Endothelial cell of umbilical vein (primary cell): Measurements from ENCODE around the gene ABI3BP. TPM values are rescaled to one million over a fixed set of nuclear protein-coding genes. Genes with fewer than 3 reads are reported as not detected.
A peak's percentile ranks its signal among the peaks of the same experiment; 100 is the strongest.

Source experiments
- BruUV-seq: library from RNA; stranded (reverse); fragments of 400-500 nt; replicated peaks from 2 replicates; lab custom pipeline; 2021; lab: Mats Ljungman, UMichigan
- CTCF ChIA-PET: fragments of 300-600, 350-600 bp; sonication (Branson Sonifier 250); formaldehyde crosslinking; loops from one replicate; lab custom pipeline; 2021; ENCODE audit warnings: antibody characterized with exemption, inconsistent platforms; lab: Charles Lee
- POLR2A ChIA-PET: fragments of 300-600, 350-600 bp; sonication (Branson Sonifier 250); formaldehyde crosslinking; loops from one replicate; lab custom pipeline; 2021; ENCODE audit warnings: antibody characterized with exemption, inconsistent platforms; lab: Charles Lee
- DNase-seq: peaks from one replicate; pipeline ENCODE4 v3.0.0-alpha.2; 2011; ENCODE audit warnings: low read depth, low spot score
- FAIRE-seq: peaks from 2 replicates; lab custom pipeline; 2011; peaks lifted over from hg19 to GRCh38; lab: Jason Lieb, UNC
- H2AFZ ChIP-seq: 2 replicates; pipeline ENCODE4 v1.6.0; 2012; ENCODE audit warnings: low read depth, low read length, control low read depth, inconsistent platforms
- H3K27ac ChIP-seq: 2 replicates; pipeline ENCODE4 v1.5.1; 2011; ENCODE audit warnings: low read depth, mild to moderate bottlenecking, control low read depth, low read length, moderate library complexity; ENCODE audit not compliant: insufficient read depth
- H3K27me3 ChIP-seq, 2 experiments: 2 replicates each; pipeline versions ENCODE4 v1.6.0 to v1.6.1; 2011; ENCODE audit warnings: low read length in 2 of 2, mixed read lengths in 1 of 2; ENCODE audit not compliant: control insufficient read depth in 2 of 2, insufficient read depth in 2 of 2
- H3K36me3 ChIP-seq, 2 experiments: 2 replicates in 1 of 2; 3 replicates in 1 of 2; pipeline ENCODE4 v1.5.1; 2011; ENCODE audit warnings: low read length in 2 of 2, mild to moderate bottlenecking in 1 of 2, moderate library complexity in 1 of 2; ENCODE audit not compliant: control insufficient read depth in 2 of 2, insufficient read depth in 2 of 2; ENCODE audit errors: extremely low read depth in 1 of 2
- H3K4me1 ChIP-seq: 3 replicates; pipeline ENCODE4 v1.5.1; 2011; ENCODE audit warnings: mild to moderate bottlenecking, low read length; ENCODE audit not compliant: control insufficient read depth, insufficient read depth; ENCODE audit errors: extremely low read depth
- H3K4me2 ChIP-seq: 2 replicates; pipeline ENCODE4 v1.6.1; 2011; ENCODE audit warnings: low read length, control low read depth, mixed read lengths; ENCODE audit not compliant: insufficient read depth
- H3K4me3 ChIP-seq, 3 experiments: fragments of 200-600 bp in 1 of 3; sonication (generic), shearing (Covaris generic) in 1 of 3; replicated peaks in 1 of 3; 2 replicates each; pipeline ENCODE4 v1.5.1; 2011 to 2016; ENCODE audit warnings: control low read depth in 3 of 3, low read length in 3 of 3, mild to moderate bottlenecking in 2 of 3, inconsistent platforms in 1 of 3, low read depth in 1 of 3, moderate library complexity in 1 of 3; ENCODE audit not compliant: insufficient read depth in 1 of 3
- H3K79me2 ChIP-seq: 2 replicates; pipeline ENCODE4 v1.6.0; 2012; ENCODE audit warnings: low read length, inconsistent platforms; ENCODE audit not compliant: control insufficient read depth, insufficient read depth
- H3K9ac ChIP-seq: replicated peaks from 2 replicates; pipeline ENCODE3; 2011; ENCODE audit warnings: low read length, control low read depth; ENCODE audit not compliant: insufficient read depth; ENCODE audit errors: extremely low read depth
- H3K9me1 ChIP-seq: replicated peaks from 3 replicates; pipeline ENCODE4 v1.6.0; 2011; ENCODE audit warnings: mild to moderate bottlenecking, low read length; ENCODE audit not compliant: control insufficient read depth, insufficient read depth; ENCODE audit errors: extremely low read depth
- H3K9me3 ChIP-seq: replicated peaks from 2 replicates; pipeline ENCODE4 v1.5.1; 2012; ENCODE audit warnings: low read length, inconsistent platforms; ENCODE audit not compliant: control insufficient read depth, insufficient read depth
- H4K20me1 ChIP-seq: replicated peaks from 2 replicates; pipeline ENCODE3; 2011; ENCODE audit warnings: mild to moderate bottlenecking, low read length; ENCODE audit not compliant: control insufficient read depth, insufficient read depth; ENCODE audit errors: extremely low read depth
- EZH2 ChIP-seq: IDR thresholded peaks from 2 replicates; pipeline ENCODE4 v1.6.1; 2012; ENCODE audit warnings: borderline replicate concordance, low read depth, mild to moderate bottlenecking, moderate library complexity, low read length, inconsistent platforms; ENCODE audit not compliant: severe bottlenecking
- FOS ChIP-seq: IDR thresholded peaks from 2 replicates; pipeline ENCODE4 v1.6.1; 2011; ENCODE audit warnings: mild to moderate bottlenecking, low read length, moderate library complexity, borderline replicate concordance; ENCODE audit not compliant: insufficient read depth
- GATA2 ChIP-seq: IDR thresholded peaks from 2 replicates; pipeline ENCODE4 v1.7.0; 2011; ENCODE audit warnings: low read depth, mild to moderate bottlenecking, moderate library complexity, mixed read lengths, low read length; ENCODE audit not compliant: insufficient read length, insufficient read depth
- JUN ChIP-seq: IDR thresholded peaks from 2 replicates; pipeline ENCODE4 v1.6.1; 2011; ENCODE audit warnings: borderline replicate concordance, low read depth; ENCODE audit not compliant: insufficient read length, insufficient read depth
- MYC ChIP-seq: IDR thresholded peaks from one replicate; pipeline ENCODE4 v1.6.1; 2011; ENCODE audit warnings: mild to moderate bottlenecking, low read depth, low read length
- POLR2A ChIP-seq: IDR thresholded peaks from 2 replicates; pipeline ENCODE4 v1.6.1; 2012; ENCODE audit warnings: low read depth, mild to moderate bottlenecking, control low read depth, low read length
- POLR2AphosphoS5 ChIP-seq: IDR thresholded peaks from 2 replicates; pipeline ENCODE4 v1.6.1; 2012; ENCODE audit warnings: low read depth, mild to moderate bottlenecking, control low read depth, low read length, moderate library complexity; ENCODE audit not compliant: insufficient read depth
- dilution Hi-C: fragments of 300-500 bp; cut with MboI; formaldehyde crosslinking; loops from one replicate; pipeline ENCODE4 v1.15.0; 2019; ENCODE audit warnings: low sequenced_read_pairs; ENCODE audit not compliant: extremely low pct_ligation_motif_present
- intact Hi-C: fragments of 100-400 bp; cut with micrococcal nuclease; formaldehyde crosslinking; loops from one replicate; pipeline ENCODE4 v1.10.0; 2022
- polyA plus RNA-seq, 4 experiments: library from polyadenylated mRNA; depleted of rRNA in 3 of 4; stranded (reverse) in 3 of 4; unstranded in 1 of 4; fragments of >200 nt; gene quantifications; 2 replicates each; pipeline versions ENCODE4 v1.2.1 to v1.2.3, GENCODE V29; 2011 to 2012; ENCODE audit warnings: missing spikeins in 1 of 4
- total RNA-seq: library from RNA; stranded (reverse); gene quantifications from 2 replicates; pipeline ENCODE4 v1.2.3, GENCODE V29; 2021
- TF ChIP-seq, protein P1 (sequence below): IDR thresholded peaks from 2 replicates; pipeline ENCODE4 v1.6.1; 2011; ENCODE audit not compliant: insufficient read depth, insufficient read length
- TF ChIP-seq, protein P2 (sequence below), 2 donors: IDR thresholded peaks; 1 replicate in 1 of 2; 2 replicates in 1 of 2; pipeline ENCODE4 v1.5.1; 2011; ENCODE audit warnings: low read length in 2 of 2, mild to moderate bottlenecking in 2 of 2, moderate library complexity in 2 of 2, control low read depth in 1 of 2, inconsistent platforms in 1 of 2, low read depth in 1 of 2; ENCODE audit not compliant: insufficient read depth in 1 of 2; ENCODE audit errors: extremely low read depth in 1 of 2

The ABI3BP gene
- total and polyA plus RNA-seq, 2 donors (not counting 3 experiments of a cell fraction or from before 2014, with no cell fraction given) = 78.1 to 106 TPM

DNA sequence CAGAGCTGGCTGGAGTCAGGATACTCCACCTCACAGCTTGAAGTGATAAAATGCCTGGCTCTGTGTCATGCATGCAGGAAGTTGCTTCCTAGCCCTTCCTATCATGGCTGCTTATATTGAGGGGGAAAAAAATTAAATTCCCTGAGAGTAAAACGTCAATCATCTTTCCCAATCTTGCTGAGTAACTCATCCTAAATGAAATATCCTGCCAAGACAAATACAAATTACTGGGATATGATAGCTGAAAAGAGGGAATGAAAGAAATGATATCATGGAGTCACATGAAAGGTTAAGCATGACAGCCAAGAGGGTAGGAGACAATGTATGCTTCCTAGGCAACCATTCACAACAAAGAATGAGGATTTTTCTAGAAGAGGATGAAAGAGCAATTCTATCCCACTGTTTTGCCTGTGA lies 110.6 kb downstream of the ABI3BP start:
- FAIRE-seq (no peak), DNase-seq (peak; percentile 57)
- no peaks in the 10 kb centered on the region for H3K27me3 ChIP-seq
- H3K9me1 ChIP-seq = no peaks in the 10 kb centered on the region
- H3K9ac ChIP-seq = no peak overlapping the region
- intact Hi-C loops = no loop called here
- no peaks in the 10 kb centered on the region for H3K79me2 ChIP-seq
- no peak overlapping the region for H2AFZ ChIP-seq
- H3K27ac ChIP-seq = no peak overlapping the region
- H3K4me1 ChIP-seq = peaks cover 5% of the 10 kb centered on the region
- ChIA-PET CTCF (interaction anchor here (1.6 to 2.4 kb wide), 3 partner anchors 11 to 314 kb away, joined by 5 to 13 read pairs (median 6); no protein-coding TSS in a partner anchor), POLR2A (no interaction called here)
- dilution Hi-C loops = no loop called here
- H3K4me2 ChIP-seq = no peak overlapping the region
- no peaks in the 10 kb centered on the region for H4K20me1 ChIP-seq
- H3K4me3 ChIP-seq = no peak overlapping the region
- TF ChIP-seq, protein P1, sequence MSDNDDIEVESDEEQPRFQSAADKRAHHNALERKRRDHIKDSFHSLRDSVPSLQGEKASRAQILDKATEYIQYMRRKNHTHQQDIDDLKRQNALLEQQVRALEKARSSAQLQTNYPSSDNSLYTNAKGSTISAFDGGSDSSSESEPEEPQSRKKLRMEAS = no peak
- TF ChIP-seq GATA2 = peak; percentile 22
- H3K36me3 ChIP-seq = no peaks in the 10 kb centered on the region
- no peaks in the 10 kb centered on the region for H3K9me3 ChIP-seq
- no TSS peak for BruUV-seq

DNA sequence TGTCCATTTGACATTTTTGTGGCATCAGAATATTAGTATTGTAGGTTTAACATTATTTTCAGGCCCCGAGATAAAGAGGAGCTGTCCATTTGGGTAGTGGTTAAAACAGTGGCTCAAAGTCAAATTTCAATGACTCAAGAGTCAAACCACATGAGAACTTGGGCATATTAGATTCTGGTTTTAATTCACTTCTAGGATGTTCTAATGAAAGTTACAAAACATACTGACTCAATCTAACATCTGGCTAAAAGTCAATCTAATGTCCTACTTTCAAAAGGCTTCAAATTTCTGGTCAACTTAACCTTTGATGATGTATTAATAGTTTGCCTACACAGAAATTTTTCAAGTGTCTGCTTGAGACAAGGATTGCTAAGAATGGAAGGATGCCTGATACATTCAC lies 112.4 kb downstream of the ABI3BP start:
- TF ChIP-seq, protein P1 = no peak
- TF ChIP-seq POLR2AphosphoS5 (no peak), EZH2 (no peak), POLR2A (no peak), MYC (no peak), JUN (no peak), GATA2 (no peak), FOS (no peak)
- TF ChIP-seq, protein P2, sequence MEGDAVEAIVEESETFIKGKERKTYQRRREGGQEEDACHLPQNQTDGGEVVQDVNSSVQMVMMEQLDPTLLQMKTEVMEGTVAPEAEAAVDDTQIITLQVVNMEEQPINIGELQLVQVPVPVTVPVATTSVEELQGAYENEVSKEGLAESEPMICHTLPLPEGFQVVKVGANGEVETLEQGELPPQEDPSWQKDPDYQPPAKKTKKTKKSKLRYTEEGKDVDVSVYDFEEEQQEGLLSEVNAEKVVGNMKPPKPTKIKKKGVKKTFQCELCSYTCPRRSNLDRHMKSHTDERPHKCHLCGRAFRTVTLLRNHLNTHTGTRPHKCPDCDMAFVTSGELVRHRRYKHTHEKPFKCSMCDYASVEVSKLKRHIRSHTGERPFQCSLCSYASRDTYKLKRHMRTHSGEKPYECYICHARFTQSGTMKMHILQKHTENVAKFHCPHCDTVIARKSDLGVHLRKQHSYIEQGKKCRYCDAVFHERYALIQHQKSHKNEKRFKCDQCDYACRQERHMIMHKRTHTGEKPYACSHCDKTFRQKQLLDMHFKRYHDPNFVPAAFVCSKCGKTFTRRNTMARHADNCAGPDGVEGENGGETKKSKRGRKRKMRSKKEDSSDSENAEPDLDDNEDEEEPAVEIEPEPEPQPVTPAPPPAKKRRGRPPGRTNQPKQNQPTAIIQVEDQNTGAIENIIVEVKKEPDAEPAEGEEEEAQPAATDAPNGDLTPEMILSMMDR (IDR thresholded peaks at IDR 0.05; ENCODE audit: extremely low read depth in 1 of 2, insufficient read depth in 1 of 2, low read depth in 1 of 2, low read length in 2 of 2) = no peak
- BruUV-seq = no TSS peak
- dilution Hi-C loops = no loop called here
- Histone ChIP-seq H3K79me2 (no peaks in the 10 kb centered on the region), H3K9me1 (no peaks in the 10 kb centered on the region), H3K27ac (no peak overlapping the region), H4K20me1 (no peaks in the 10 kb centered on the region), H3K9ac (no peak overlapping the region), H3K36me3 (no peaks in the 10 kb centered on the region), H3K27me3 (no peaks in the 10 kb centered on the region), H2AFZ (no peak overlapping the region), H3K9me3 (no peaks in the 10 kb centered on the region), H3K4me1 (peaks cover 5% of the 10 kb centered on the region), H3K4me2 (no peak overlapping the region), H3K4me3 (no peak overlapping the region)
- FAIRE-seq (no peak), DNase-seq (no peak)
- POLR2A ChIA-PET = no interaction called here
- CTCF ChIA-PET = interaction anchor here (1.7 kb wide), 1 partner anchor 315 kb away, joined by 4 read pairs; no protein-coding TSS in a partner anchor
- intact Hi-C loops = no loop called here
